Measurements from ENCODE around the gene MYBL2.

GRCh38 chr20:43736588-43737158 is 69.8 kb downstream of the MYBL2 start:
- TF ChIP-seq CTCF (IDR thresholded peaks at IDR 0.05): no peak
- TF ChIP-seq ZFX (IDR thresholded peaks at IDR 0.05; ENCODE audit: borderline replicate concordance): no peak

Measured in 22Rv1 (cell line).